Progenitor cell of endocrine pancreas (in vitro differentiated cells): ENCODE results near the gene XBP1. TPM values are rescaled to one million over a fixed set of nuclear protein-coding genes. Genes with fewer than 3 reads are reported as not detected.

Experiments used
- DNase-seq: peaks from one replicate; pipeline ENCODE4 v3.0.0; 2021; ENCODE audit warnings: low spot score; ENCODE audit not compliant: unreplicated experiment
- H3K27ac Mint-ChIP-seq: 2 replicates; pipeline ENCODE4 v1.8.0; 2021; ENCODE audit warnings: mild to moderate bottlenecking, moderate library complexity, mixed read lengths
- H3K27me3 Mint-ChIP-seq: 2 replicates; pipeline ENCODE4 v1.8.0; 2021; ENCODE audit warnings: mixed read lengths
- H3K36me3 Mint-ChIP-seq: 2 replicates; pipeline ENCODE4 v1.8.0; 2022; ENCODE audit warnings: mixed read lengths; ENCODE audit not compliant: insufficient read depth
- H3K4me1 Mint-ChIP-seq: 2 replicates; pipeline ENCODE4 v1.8.0; 2021; ENCODE audit warnings: low read depth, mixed read lengths
- H3K4me3 Mint-ChIP-seq: 2 replicates; pipeline ENCODE4 v1.8.0; 2021; ENCODE audit warnings: low read depth, mild to moderate bottlenecking, moderate library complexity, mixed read lengths
- H3K9me3 Mint-ChIP-seq: 2 replicates; pipeline ENCODE4 v1.8.0; 2021; ENCODE audit warnings: low read depth, mixed read lengths
- total RNA-seq: library from RNA; stranded (reverse); gene quantifications from 2 replicates; pipeline ENCODE4 v1.2.1, GENCODE V29; 2021
- TF ChIP-seq, protein P1 (sequence below): fragments of 200-600 bp; sonication (generic); IDR thresholded peaks from one replicate; pipeline ENCODE4 v1.5.0; 2021; ENCODE audit warnings: antibody characterized with exemption, mild to moderate bottlenecking; ENCODE audit not compliant: unreplicated experiment

Gene XBP1
- total RNA-seq, 1 donor from 2014 or later, result 126 TPM

DNA sequence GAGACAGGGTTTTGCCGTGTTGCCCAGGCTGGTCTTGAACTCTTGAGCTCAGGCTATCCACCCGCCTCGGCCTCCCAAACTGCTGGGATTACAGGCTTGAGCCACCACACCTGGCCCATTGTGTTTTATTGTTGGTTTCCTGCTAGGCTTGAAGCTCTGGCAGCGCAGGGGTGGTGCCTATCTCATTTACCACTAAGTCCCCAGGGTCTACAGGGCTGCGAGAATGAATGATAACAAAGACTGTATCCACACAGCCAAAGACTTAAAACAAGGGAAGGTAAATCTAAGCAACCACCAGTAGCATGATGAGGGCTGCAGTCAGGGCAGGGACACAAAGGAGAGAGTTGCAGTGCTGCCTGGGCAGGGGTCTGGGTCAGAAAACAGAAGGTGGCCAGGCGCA, 37.3 kb upstream of the XBP1 start:
- DNase-seq, result no peak
- Mint-ChIP-seq H3K27ac (no peak overlapping the region), H3K4me3 (no peak overlapping the region), H3K4me1 (no peaks in the 10 kb centered on the region), H3K9me3 (no peaks in the 10 kb centered on the region), H3K36me3 (no peaks in the 10 kb centered on the region), H3K27me3 (peaks cover 2% of the 10 kb centered on the region)
- TF ChIP-seq, protein P1, sequence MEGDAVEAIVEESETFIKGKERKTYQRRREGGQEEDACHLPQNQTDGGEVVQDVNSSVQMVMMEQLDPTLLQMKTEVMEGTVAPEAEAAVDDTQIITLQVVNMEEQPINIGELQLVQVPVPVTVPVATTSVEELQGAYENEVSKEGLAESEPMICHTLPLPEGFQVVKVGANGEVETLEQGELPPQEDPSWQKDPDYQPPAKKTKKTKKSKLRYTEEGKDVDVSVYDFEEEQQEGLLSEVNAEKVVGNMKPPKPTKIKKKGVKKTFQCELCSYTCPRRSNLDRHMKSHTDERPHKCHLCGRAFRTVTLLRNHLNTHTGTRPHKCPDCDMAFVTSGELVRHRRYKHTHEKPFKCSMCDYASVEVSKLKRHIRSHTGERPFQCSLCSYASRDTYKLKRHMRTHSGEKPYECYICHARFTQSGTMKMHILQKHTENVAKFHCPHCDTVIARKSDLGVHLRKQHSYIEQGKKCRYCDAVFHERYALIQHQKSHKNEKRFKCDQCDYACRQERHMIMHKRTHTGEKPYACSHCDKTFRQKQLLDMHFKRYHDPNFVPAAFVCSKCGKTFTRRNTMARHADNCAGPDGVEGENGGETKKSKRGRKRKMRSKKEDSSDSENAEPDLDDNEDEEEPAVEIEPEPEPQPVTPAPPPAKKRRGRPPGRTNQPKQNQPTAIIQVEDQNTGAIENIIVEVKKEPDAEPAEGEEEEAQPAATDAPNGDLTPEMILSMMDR, result no peak

DNA sequence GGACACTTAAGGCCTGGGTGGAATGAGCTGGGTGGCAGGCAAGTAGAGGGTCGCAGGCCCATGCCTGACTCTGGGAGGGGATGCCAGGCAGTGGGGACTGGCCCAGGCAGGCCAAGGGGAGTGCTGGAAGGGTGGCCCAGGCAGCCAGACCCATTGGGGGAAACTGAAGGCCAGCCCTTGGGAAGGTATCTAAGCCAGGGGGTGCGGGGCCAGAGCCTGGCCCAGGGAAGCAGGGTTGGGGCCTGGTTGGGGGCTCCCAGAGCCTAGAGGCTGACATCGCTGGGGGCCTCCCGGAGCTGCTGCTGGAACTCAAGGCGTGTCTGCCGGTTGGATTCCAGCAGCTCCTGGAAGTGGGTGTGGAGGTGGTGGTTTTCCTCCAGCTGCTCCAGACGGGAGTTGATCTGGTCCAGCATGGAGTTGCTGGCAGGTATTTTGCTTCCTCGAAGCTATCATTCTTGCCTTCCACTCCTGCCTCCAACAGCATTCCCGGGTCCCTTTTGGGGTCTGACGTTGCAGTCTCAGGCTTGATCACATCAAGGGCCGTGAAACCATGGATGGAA, 35.3 kb upstream of the XBP1 start:
- no peak overlapping the region for H3K4me3 Mint-ChIP-seq
- peaks cover 2% of the 10 kb centered on the region for H3K27me3 Mint-ChIP-seq
- no peak overlapping the region for H3K27ac Mint-ChIP-seq
- peaks cover 8% of the 10 kb centered on the region for H3K4me1 Mint-ChIP-seq
- no peaks in the 10 kb centered on the region for H3K9me3 Mint-ChIP-seq
- H3K36me3 Mint-ChIP-seq, result no peaks in the 10 kb centered on the region
- TF ChIP-seq, protein P1, result no peak
- DNase-seq, result no peak

DNA sequence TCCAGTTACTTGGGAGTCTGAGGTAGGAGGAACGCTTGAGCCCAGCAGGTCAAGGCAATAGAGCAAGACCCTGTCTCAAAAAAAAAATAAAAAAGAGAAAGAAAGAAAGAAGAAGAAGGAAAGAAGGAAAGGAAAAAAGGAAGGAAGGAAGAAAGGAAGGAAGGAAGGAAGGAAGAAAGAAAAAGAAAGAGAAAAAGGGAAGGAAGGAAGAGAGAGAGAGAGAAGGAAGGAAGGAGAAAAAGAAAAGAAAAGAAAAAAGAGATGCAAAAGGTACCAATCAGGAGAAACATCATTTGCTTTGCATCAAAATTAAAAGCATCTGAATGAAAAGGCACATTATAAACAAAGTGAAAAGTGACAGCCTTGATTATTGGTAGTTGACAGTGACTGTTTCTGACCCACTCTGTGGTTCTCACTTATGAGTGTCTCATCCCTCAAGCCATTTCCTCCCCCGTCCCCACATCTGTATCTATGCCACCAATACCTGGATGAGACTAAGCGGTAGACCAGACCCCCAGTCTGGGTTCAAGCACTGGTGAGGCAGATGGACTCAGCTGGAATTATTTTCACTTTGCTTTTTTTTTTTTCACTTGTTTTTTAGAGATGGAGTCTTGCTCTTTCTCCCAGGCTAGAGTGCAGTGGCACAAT, 33.0 kb upstream of the XBP1 start:
- Mint-ChIP-seq H3K27ac (no peak overlapping the region), H3K36me3 (no peaks in the 10 kb centered on the region), H3K9me3 (no peaks in the 10 kb centered on the region), H3K4me1 (peaks cover 8% of the 10 kb centered on the region), H3K4me3 (no peak overlapping the region), H3K27me3 (peaks cover 2% of the 10 kb centered on the region)
- TF ChIP-seq, protein P1, result no peak
- no peak for DNase-seq

DNA sequence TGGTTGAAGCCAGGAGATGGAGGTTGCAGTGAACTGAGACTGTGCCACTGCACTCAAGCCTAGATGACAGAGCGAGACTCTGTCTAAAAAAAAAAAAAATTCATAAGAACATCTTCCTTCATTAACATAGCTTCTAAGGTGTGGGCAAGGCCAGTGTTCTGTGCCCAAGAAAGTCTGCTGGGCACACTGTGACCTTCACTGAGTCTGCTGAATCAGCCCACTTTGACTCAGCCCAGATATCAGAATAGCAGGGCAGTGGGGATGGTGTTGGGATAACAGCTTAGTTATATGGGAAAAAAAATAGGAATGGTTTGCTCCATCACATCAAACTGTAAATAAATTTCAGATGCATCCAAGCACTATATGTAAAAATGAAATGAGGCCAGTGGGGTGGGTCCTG, 32.4 kb upstream of the XBP1 start:
- Mint-ChIP-seq H3K4me3 (no peak overlapping the region), H3K36me3 (no peaks in the 10 kb centered on the region), H3K27ac (no peak overlapping the region), H3K9me3 (no peaks in the 10 kb centered on the region), H3K4me1 (peaks cover 8% of the 10 kb centered on the region), H3K27me3 (peaks cover 2% of the 10 kb centered on the region)
- DNase-seq, result no peak
- TF ChIP-seq, protein P1, result no peak

DNA sequence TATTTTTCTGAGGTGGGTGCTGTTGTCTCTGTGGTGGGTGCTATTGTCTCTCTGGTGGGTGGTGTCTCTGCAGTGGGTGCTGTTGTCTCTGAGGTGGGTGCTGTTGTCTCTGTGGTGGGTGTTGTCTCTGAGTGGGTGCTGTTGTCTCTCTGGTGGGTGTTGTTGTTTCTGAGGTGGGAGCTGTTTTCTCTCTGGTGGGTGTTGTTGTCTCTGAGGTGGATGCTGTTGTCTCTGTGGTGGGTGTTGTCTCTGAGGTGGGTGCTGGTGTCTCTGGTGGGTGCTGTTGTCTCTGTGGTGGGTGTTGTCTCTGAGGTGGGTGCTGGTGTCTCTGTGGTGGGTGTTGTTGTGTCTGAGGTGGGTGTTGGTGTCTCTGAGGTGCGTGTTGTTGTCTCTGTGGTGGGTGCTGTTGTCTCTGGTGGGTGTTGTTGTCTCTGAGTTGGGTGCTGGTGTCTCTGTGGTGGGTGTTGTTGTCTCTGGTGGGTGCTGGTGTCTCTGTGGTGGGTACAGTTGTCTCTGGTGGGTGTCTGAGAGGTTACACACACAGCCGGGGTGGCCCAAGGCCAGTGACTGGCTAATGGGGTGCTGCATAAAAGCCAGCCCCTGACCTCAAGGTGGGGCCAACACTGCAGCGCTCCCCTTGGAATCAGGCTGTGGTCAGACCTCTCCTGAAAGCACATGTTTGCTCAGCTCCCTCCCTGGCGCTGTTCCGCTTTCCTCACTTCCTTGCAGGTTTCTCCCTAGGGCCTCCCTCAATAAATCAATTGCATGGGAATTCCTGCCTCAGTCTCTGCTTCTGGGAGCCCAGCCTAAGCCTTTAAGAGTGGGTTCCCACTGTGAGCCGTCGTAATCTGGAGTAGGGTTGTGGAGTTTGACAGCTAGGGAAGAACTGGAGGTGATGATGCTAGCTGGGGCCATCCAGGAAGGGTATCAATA, 31.0 kb upstream of the XBP1 start:
- Mint-ChIP-seq H3K4me3 (no peak overlapping the region), H3K27ac (no peak overlapping the region), H3K4me1 (peaks cover 8% of the 10 kb centered on the region), H3K36me3 (no peaks in the 10 kb centered on the region), H3K27me3 (peaks cover 2% of the 10 kb centered on the region), H3K9me3 (no peaks in the 10 kb centered on the region)
- TF ChIP-seq, protein P1, result no peak
- no peak for DNase-seq
